Gastrocnemius medialis (tissue), 4 donors: ENCODE results near the gene GLUD1.

Source experiments
- POLR2A ChIP-seq, 2 donors: fragments of 450-650 bp; IDR thresholded peaks; one replicate each; pipeline ENCODE4 v1.6.1; 2017; ENCODE audit warnings: antibody characterized with exemption in 2 of 2, mild to moderate bottlenecking in 2 of 2, moderate library complexity in 2 of 2
- TF ChIP-seq, protein P1 (sequence below), 5 experiments: fragments of 450-650 bp in 3 of 5; fragments of 200-600 bp in 2 of 5; sonication (generic) in 2 of 5; IDR thresholded peaks in 4 of 5; conservative IDR thresholded peaks in 1 of 5; 1 replicate in 4 of 5; 2 replicates in 1 of 5; pipeline ENCODE4 v1.5.1; 2016 to 2019; ENCODE audit warnings: antibody characterized with exemption in 5 of 5, mild to moderate bottlenecking in 3 of 5, moderate library complexity in 3 of 5

DNA sequence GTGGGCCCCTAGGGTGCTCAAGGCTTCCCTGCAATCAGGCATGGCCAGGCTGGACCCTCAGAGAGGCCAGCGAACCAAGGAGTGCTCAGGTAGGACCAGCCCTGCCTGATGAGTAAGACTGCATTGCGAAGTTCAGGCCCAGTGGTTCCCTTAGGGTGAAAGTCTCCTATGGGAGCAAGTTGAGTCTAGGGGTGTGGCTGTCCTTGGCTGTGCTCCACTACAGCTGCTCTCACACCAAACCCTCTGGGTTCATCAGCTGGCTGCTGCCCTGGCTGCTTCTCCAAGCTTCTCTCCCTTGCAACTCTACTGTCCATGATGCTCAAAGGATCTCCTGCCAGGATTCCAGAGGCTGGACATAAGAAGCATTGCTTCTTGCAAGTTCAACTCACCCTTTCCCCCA, 55.9 kb downstream of the GLUD1 start:
- TF ChIP-seq, protein P1, sequence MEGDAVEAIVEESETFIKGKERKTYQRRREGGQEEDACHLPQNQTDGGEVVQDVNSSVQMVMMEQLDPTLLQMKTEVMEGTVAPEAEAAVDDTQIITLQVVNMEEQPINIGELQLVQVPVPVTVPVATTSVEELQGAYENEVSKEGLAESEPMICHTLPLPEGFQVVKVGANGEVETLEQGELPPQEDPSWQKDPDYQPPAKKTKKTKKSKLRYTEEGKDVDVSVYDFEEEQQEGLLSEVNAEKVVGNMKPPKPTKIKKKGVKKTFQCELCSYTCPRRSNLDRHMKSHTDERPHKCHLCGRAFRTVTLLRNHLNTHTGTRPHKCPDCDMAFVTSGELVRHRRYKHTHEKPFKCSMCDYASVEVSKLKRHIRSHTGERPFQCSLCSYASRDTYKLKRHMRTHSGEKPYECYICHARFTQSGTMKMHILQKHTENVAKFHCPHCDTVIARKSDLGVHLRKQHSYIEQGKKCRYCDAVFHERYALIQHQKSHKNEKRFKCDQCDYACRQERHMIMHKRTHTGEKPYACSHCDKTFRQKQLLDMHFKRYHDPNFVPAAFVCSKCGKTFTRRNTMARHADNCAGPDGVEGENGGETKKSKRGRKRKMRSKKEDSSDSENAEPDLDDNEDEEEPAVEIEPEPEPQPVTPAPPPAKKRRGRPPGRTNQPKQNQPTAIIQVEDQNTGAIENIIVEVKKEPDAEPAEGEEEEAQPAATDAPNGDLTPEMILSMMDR (IDR thresholded peaks at IDR 0.05 in 4 of 5, conservative IDR thresholded peaks at IDR 0.05 in 1 of 5): no peak
- no peak for TF ChIP-seq POLR2A (IDR thresholded peaks at IDR 0.05)
